H1 (cell line): ENCODE measurements around the gene DSG2. TPM values are rescaled to one million over a fixed set of nuclear protein-coding genes. Genes with fewer than 3 reads are reported as not detected.

Experiments used
- CTCF ChIA-PET: fragments of 300-600 bp; sonication (Branson Sonifier 250); formaldehyde crosslinking; loops from one replicate; lab custom pipeline; 2021; ENCODE audit not compliant: partially characterized antibody; lab: Charles Lee
- POLR2A ChIA-PET: fragments of 300-600 bp; sonication (Branson Sonifier 250); formaldehyde crosslinking; loops from one replicate; lab custom pipeline; 2021; ENCODE audit warnings: inconsistent platforms; ENCODE audit not compliant: partially characterized antibody; lab: Charles Lee
- DNase-seq, 2 experiments: peaks; one replicate each; pipeline versions ENCODE4 v3.0.0 to v3.0.0-alpha.2; 2010 to 2022; ENCODE audit warnings: low spot score in 2 of 2, low read depth in 1 of 2, mixed read lengths in 1 of 2
- FAIRE-seq: peaks from 2 replicates; lab custom pipeline; 2011; peaks lifted over from hg19 to GRCh38; lab: Jason Lieb, UNC
- H2AFZ ChIP-seq: 2 replicates; pipeline ENCODE4 v1.8.1; 2012; ENCODE audit warnings: low read length, inconsistent platforms
- H2AK5ac ChIP-seq: 2 replicates; pipeline ENCODE4 v1.6.1; 2013; ENCODE audit warnings: low read depth, low read length
- H2BK120ac ChIP-seq: replicated peaks from 2 replicates; pipeline ENCODE3; 2013; ENCODE audit warnings: low read depth, low read length, inconsistent platforms
- H2BK12ac ChIP-seq: 2 replicates; pipeline ENCODE4 v1.6.1; 2013; ENCODE audit warnings: low read depth, low read length
- H2BK15ac ChIP-seq: 2 replicates; pipeline ENCODE4 v1.6.1; 2013; ENCODE audit warnings: low read length
- H2BK20ac ChIP-seq: 2 replicates; pipeline ENCODE4 v1.6.1; 2013; ENCODE audit warnings: low read length
- H2BK5ac ChIP-seq: 2 replicates; pipeline ENCODE4 v1.6.1; 2013; ENCODE audit warnings: low read depth, low read length
- H3K14ac ChIP-seq: 2 replicates; pipeline ENCODE4 v1.6.1; 2013; ENCODE audit warnings: inconsistent platforms; ENCODE audit not compliant: insufficient read length
- H3K18ac ChIP-seq: 2 replicates; pipeline ENCODE4 v1.6.1; 2013; ENCODE audit warnings: low read length; ENCODE audit errors: extremely low read depth
- H3K23ac ChIP-seq: 2 replicates; pipeline ENCODE4 v1.6.1; 2013; ENCODE audit warnings: inconsistent platforms; ENCODE audit not compliant: insufficient read length
- H3K23me2 ChIP-seq: 2 replicates; pipeline ENCODE4 v1.6.1; 2013; ENCODE audit warnings: low read depth, low read length
- H3K27ac ChIP-seq: 2 replicates; pipeline ENCODE4 v1.6.1; 2011; ENCODE audit warnings: low read depth, low read length, inconsistent platforms
- H3K27me3 ChIP-seq, 4 experiments: replicated peaks in 1 of 4; 1 replicate in 1 of 4; 2 replicates in 3 of 4; pipeline versions ENCODE4 v1.6.1 to v1.8.1; 2011 to 2013; ENCODE audit warnings: low read length in 3 of 4, mild to moderate bottlenecking in 3 of 4, inconsistent platforms in 2 of 4, mixed read lengths in 2 of 4, moderate library complexity in 1 of 4; ENCODE audit not compliant: control insufficient read depth in 3 of 4, insufficient read depth in 3 of 4; ENCODE audit errors: extremely low read depth in 1 of 4
- H3K36me3 ChIP-seq, 4 experiments: 2 replicates each; pipeline versions ENCODE4 v1.6.1 to v1.8.1; 2011 to 2013; ENCODE audit warnings: mild to moderate bottlenecking in 4 of 4, low read length in 3 of 4, moderate library complexity in 2 of 4, control low read depth in 1 of 4, inconsistent platforms in 1 of 4; ENCODE audit not compliant: insufficient read depth in 4 of 4, control insufficient read depth in 2 of 4
- H3K4ac ChIP-seq: replicated peaks from 2 replicates; pipeline ENCODE3; 2013; ENCODE audit warnings: low read length, low read depth, mixed read lengths, inconsistent platforms; ENCODE audit not compliant: insufficient read length
- H3K4me1 ChIP-seq, 4 experiments: replicated peaks in 1 of 4; 1 replicate in 1 of 4; 2 replicates in 3 of 4; pipeline versions ENCODE4 v1.6.1 to v1.8.1; 2011 to 2013; ENCODE audit warnings: low read length in 3 of 4, inconsistent platforms in 2 of 4, mixed read lengths in 1 of 4; ENCODE audit not compliant: insufficient read depth in 4 of 4, control insufficient read depth in 3 of 4
- H3K4me2 ChIP-seq, 2 experiments: 2 replicates each; pipeline versions ENCODE4 v1.6.1 to v1.8.1; 2011 to 2013; ENCODE audit warnings: low read depth in 2 of 2, low read length in 2 of 2, control low read depth in 1 of 2, inconsistent platforms in 1 of 2, mild to moderate bottlenecking in 1 of 2; ENCODE audit not compliant: insufficient read depth in 1 of 2
- H3K4me3 ChIP-seq, 4 experiments: fragments of 200-600, 300-600 bp in 1 of 4; sonication (generic), shearing (Covaris generic), sonication (Bioruptor Twin) in 1 of 4; 2 replicates each; pipeline versions ENCODE4 v1.5.1 to v1.8.1; 2011 to 2016; ENCODE audit warnings: low read length in 4 of 4, low read depth in 3 of 4, control low read depth in 2 of 4, inconsistent platforms in 2 of 4, mild to moderate bottlenecking in 2 of 4, mixed read lengths in 1 of 4, moderate library complexity in 1 of 4; ENCODE audit not compliant: insufficient read depth in 2 of 4; ENCODE audit errors: extremely low read depth in 1 of 4
- H3K56ac ChIP-seq: replicated peaks from 2 replicates; pipeline ENCODE3; 2013; ENCODE audit warnings: low read depth, mild to moderate bottlenecking, mixed read lengths, low read length, inconsistent platforms; ENCODE audit not compliant: insufficient read length
- H3K79me1 ChIP-seq: 2 replicates; pipeline ENCODE4 v1.6.1; 2013; ENCODE audit warnings: low read depth, low read length, control low read depth
- H3K79me2 ChIP-seq, 2 experiments: 2 replicates each; pipeline versions ENCODE4 v1.6.1 to v1.8.1; 2012 to 2013; ENCODE audit warnings: low read length in 2 of 2, mild to moderate bottlenecking in 2 of 2, inconsistent platforms in 1 of 2; ENCODE audit not compliant: insufficient read depth in 2 of 2, control insufficient read depth in 1 of 2
- H3K9ac ChIP-seq, 4 experiments: replicated peaks in 1 of 4; 1 replicate in 1 of 4; 2 replicates in 3 of 4; pipeline versions ENCODE4 v1.6.1 to v1.8.1; 2011 to 2013; ENCODE audit warnings: low read depth in 3 of 4, low read length in 3 of 4, control low read depth in 2 of 4, mild to moderate bottlenecking in 2 of 4, moderate library complexity in 2 of 4, inconsistent platforms in 1 of 4; ENCODE audit errors: extremely low read depth in 1 of 4
- H3K9me3 ChIP-seq, 2 experiments: 2 replicates each; pipeline versions ENCODE4 v1.6.1 to v1.8.1; 2012 to 2013; ENCODE audit warnings: mild to moderate bottlenecking in 2 of 2, moderate library complexity in 2 of 2, control low read depth in 1 of 2, inconsistent platforms in 1 of 2, low read depth in 1 of 2, low read length in 1 of 2, mixed read lengths in 1 of 2; ENCODE audit not compliant: insufficient read depth in 2 of 2
- H4K20me1 ChIP-seq, 2 experiments: replicated peaks in 1 of 2; 2 replicates each; pipeline versions ENCODE3 to v1.8.1; 2011 to 2013; ENCODE audit warnings: inconsistent platforms in 2 of 2, low read length in 2 of 2, mild to moderate bottlenecking in 1 of 2; ENCODE audit not compliant: insufficient read depth in 2 of 2, control insufficient read depth in 1 of 2
- H4K5ac ChIP-seq: 2 replicates; pipeline ENCODE4 v1.6.1; 2013; ENCODE audit warnings: low read length, low read depth, mixed read lengths, inconsistent platforms; ENCODE audit not compliant: insufficient read length
- H4K8ac ChIP-seq: 2 replicates; pipeline ENCODE4 v1.8.0; 2013; ENCODE audit warnings: mild to moderate bottlenecking, moderate library complexity, low read length, inconsistent platforms; ENCODE audit not compliant: insufficient read depth; ENCODE audit errors: extremely low read depth
- H4K91ac ChIP-seq: replicated peaks from 2 replicates; pipeline ENCODE3; 2013; ENCODE audit warnings: low read length, mixed read lengths, inconsistent platforms; ENCODE audit not compliant: insufficient read length
- CTCF ChIP-seq, 3 experiments: IDR thresholded peaks; 1 replicate in 2 of 3; 2 replicates in 1 of 3; pipeline versions ENCODE4 v1.5.1 to v1.6.1; 2011; ENCODE audit warnings: low read length in 3 of 3, mild to moderate bottlenecking in 3 of 3, inconsistent platforms in 2 of 3, low read depth in 1 of 3, moderate library complexity in 1 of 3; ENCODE audit not compliant: insufficient read depth in 1 of 3; ENCODE audit errors: control extremely low read depth in 1 of 3
- EP300 ChIP-seq, 2 experiments: IDR thresholded peaks; 1 replicate in 1 of 2; 2 replicates in 1 of 2; pipeline ENCODE4 v1.6.1; 2011 to 2012; ENCODE audit warnings: low read depth in 2 of 2, low read length in 2 of 2, mild to moderate bottlenecking in 2 of 2, borderline replicate concordance in 1 of 2, inconsistent platforms in 1 of 2, moderate library complexity in 1 of 2
- GABPA ChIP-seq: IDR thresholded peaks from 2 replicates; pipeline ENCODE4 v1.6.1; 2011; ENCODE audit warnings: mild to moderate bottlenecking, low read length, moderate library complexity, borderline replicate concordance; ENCODE audit not compliant: insufficient read depth
- GTF2F1 ChIP-seq: IDR thresholded peaks from 2 replicates; pipeline ENCODE4 v1.6.1; 2012; ENCODE audit warnings: low read depth, low read length, improper control_type of control experiment, borderline replicate concordance
- JUND ChIP-seq: IDR thresholded peaks from 2 replicates; pipeline ENCODE4 v1.6.1; 2011; ENCODE audit warnings: mild to moderate bottlenecking, improper control_type of control experiment, low read length
- PHF8 ChIP-seq: fragments of 200-600 bp; sonication (generic); conservative IDR thresholded peaks from 2 replicates; pipeline ENCODE4 v1.7.1; 2012; ENCODE audit warnings: low read depth, mild to moderate bottlenecking, inconsistent platforms, low read length, moderate library complexity
- RBBP5 ChIP-seq: IDR thresholded peaks from 2 replicates; pipeline ENCODE4 v1.7.1; 2012; ENCODE audit warnings: low read depth, mild to moderate bottlenecking, inconsistent platforms, low read length, moderate library complexity, borderline replicate concordance
- SP1 ChIP-seq: IDR thresholded peaks from 2 replicates; pipeline ENCODE4 v1.6.1; 2011; ENCODE audit warnings: low read depth, low read length
- TBP ChIP-seq: IDR thresholded peaks from 2 replicates; pipeline ENCODE4 v1.6.1; 2011; ENCODE audit warnings: low read depth, low read length, improper control_type of control experiment
- WGBS, 2 experiments: shearing (Covaris generic) in 1 of 2; methylation state at CpG; one replicate each; pipeline versions ENCODE4 v1.1.6 to v1.1.7; 2013 to 2015; ENCODE audit warnings: low lambda C conversion rate in 2 of 2, mixed read lengths in 2 of 2, inconsistent platforms in 1 of 2, low coverage in 1 of 2, missing lambda C conversion rate in 1 of 2; ENCODE audit not compliant: insufficient replicate concordance in 2 of 2, insufficient coverage in 1 of 2, insufficient read length in 1 of 2; ENCODE audit errors: extremely low coverage in 1 of 2, missing lambda C conversion rate in 1 of 2; 5-methylcytosine and 5-hydroxymethylcytosine counted together
- polyA plus RNA-seq, 7 experiments: library from polyadenylated mRNA; depleted of rRNA in 3 of 7; stranded (reverse) in 5 of 7; unstranded in 2 of 7; fragments of >200 nt in 5 of 7; fragments of 200-250 nt in 2 of 7; gene quantifications; 1 replicate in 5 of 7; 2 replicates in 1 of 7; 4 replicates in 1 of 7; pipeline versions ENCODE4 v1.2.1 to v1.2.3, GENCODE V29; 2011 to 2013; ENCODE audit warnings: missing spikeins in 2 of 7, mixed read lengths in 2 of 7
- total RNA-seq: library from RNA; stranded (reverse); fragmentation: NEBNext Ultra II Directional; extraction: Animal tissue kit (Norgen Biotek cat#: 25700); gene quantifications from 2 replicates; pipeline ENCODE4 v1.2.1, GENCODE V29; 2021

DSG2 gene
- total and polyA plus RNA-seq, 2 of the 8 experiments (the other 6 are each of a cell fraction or from before 2014, with no cell fraction given): 60.1 to 144 TPM

GRCh38 chr18:31585991-31586390 lies 88.0 kb downstream of the DSG2 start:
- ChIA-PET POLR2A (no interaction called here), CTCF (interaction anchor here (0.8 to 2.5 kb wide), 4 partner anchors 20 to 69 kb away, joined by 3 to 7 read pairs (median 5); no protein-coding TSS in a partner anchor)
- Histone ChIP-seq H2BK12ac (no peak overlapping the region), H3K14ac (no peak overlapping the region), H3K4me3 (no peak overlapping the region), H3K79me1 (no peaks in the 10 kb centered on the region), H3K18ac (no peak overlapping the region), H3K4ac (no peak overlapping the region), H3K27ac (no peak overlapping the region), H3K4me1 (no peaks in the 10 kb centered on the region), H2BK20ac (no peak overlapping the region), H2BK15ac (no peak overlapping the region), H2BK120ac (no peak overlapping the region), H3K9me3 (no peaks in the 10 kb centered on the region), H3K79me2 (no peaks in the 10 kb centered on the region), H2AFZ (no peak overlapping the region), H3K23me2 (no peaks in the 10 kb centered on the region), H3K9ac (no peak overlapping the region), H4K20me1 (no peaks in the 10 kb centered on the region), H3K56ac (no peak overlapping the region), H4K5ac (no peak overlapping the region), H4K8ac (no peak overlapping the region), H3K27me3 (peaks cover 0 to 1% (median 0%) of the 10 kb centered on the region in 4 experiments; a peak in 1 of 7 replicates), H3K23ac (no peak overlapping the region), H3K4me2 (no peak overlapping the region), H3K36me3 (no peaks in the 10 kb centered on the region), H2AK5ac (no peak overlapping the region), H4K91ac (no peak overlapping the region), H2BK5ac (no peak overlapping the region)
- FAIRE-seq (no peak), DNase-seq (no peak)
- 85% methylated on average over 5 of the region's 5 CpGs; no CpG with 5 or more reads in 1 of the 2 experiments for WGBS, 2 experiments
- TF ChIP-seq JUND (no peak), GTF2F1 (no peak), PHF8 (no peak), SP1 (no peak), CTCF (IDR thresholded peaks at IDR 0.05; ENCODE audit: control extremely low read depth in 1 of 3, insufficient read depth in 1 of 3, low read depth in 1 of 3, low read length in 3 of 3) (no peak), RBBP5 (no peak), GABPA (no peak), TBP (no peak), EP300 (IDR thresholded peaks at IDR 0.05; ENCODE audit: borderline replicate concordance in 1 of 2, low read depth in 2 of 2, low read length in 2 of 2) (no peak)
